Common myeloid progenitor, CD34-positive (primary cell): ENCODE measurements around the gene ANAPC4.

Source experiments
- CTCF ChIA-PET: fragments of 350-600 bp; sonication (Branson Sonifier 250); formaldehyde crosslinking; loops from one replicate; lab custom pipeline; 2021; ENCODE audit warnings: antibody characterized with exemption; lab: Charles Lee
- POLR2A ChIA-PET: fragments of 350-600 bp; sonication (Branson Sonifier 250); formaldehyde crosslinking; loops from one replicate; lab custom pipeline; 2021; ENCODE audit warnings: antibody characterized with exemption; lab: Charles Lee
- DNase-seq, 3 donors: peaks; one replicate each; pipeline versions ENCODE4 v3.0.0 to v3.0.0-alpha.2; 2013
- H3K27ac ChIP-seq, 2 experiments: 1 replicate in 1 of 2; 2 replicates in 1 of 2; pipeline ENCODE4 v1.7.0; 2013; ENCODE audit warnings: inconsistent platforms in 2 of 2, low read length in 2 of 2, mild to moderate bottlenecking in 2 of 2, low read depth in 1 of 2, moderate library complexity in 1 of 2; ENCODE audit not compliant: severe bottlenecking in 2 of 2, insufficient read depth in 1 of 2, poor library complexity in 1 of 2
- H3K27me3 ChIP-seq, 5 experiments: replicated peaks in 2 of 5; 1 replicate in 3 of 5; 2 replicates in 2 of 5; pipeline versions ENCODE4 v1.6.1 to v1.7.0; 2013; ENCODE audit warnings: low read length in 4 of 5, mild to moderate bottlenecking in 2 of 5, moderate library complexity in 2 of 5, inconsistent platforms in 1 of 5; ENCODE audit not compliant: insufficient read depth in 5 of 5, control insufficient read depth in 4 of 5
- H3K36me3 ChIP-seq, 4 experiments: 1 replicate in 2 of 4; 2 replicates in 2 of 4; pipeline versions ENCODE4 v1.6.1 to v1.7.0; 2013; ENCODE audit warnings: low read length in 3 of 4, control low read depth in 1 of 4, mild to moderate bottlenecking in 1 of 4; ENCODE audit not compliant: control insufficient read depth in 4 of 4, insufficient read depth in 4 of 4
- H3K4me1 ChIP-seq, 4 experiments: 1 replicate in 3 of 4; 2 replicates in 1 of 4; pipeline versions ENCODE4 v1.6.1 to v1.7.1; 2013; ENCODE audit warnings: low read length in 3 of 4, mild to moderate bottlenecking in 3 of 4, control low read depth in 1 of 4, inconsistent platforms in 1 of 4, moderate library complexity in 1 of 4; ENCODE audit not compliant: control insufficient read depth in 4 of 4, insufficient read depth in 4 of 4; ENCODE audit errors: control extremely low read depth in 1 of 4
- H3K4me3 ChIP-seq, 7 experiments: 1 replicate in 4 of 7; 2 replicates in 3 of 7; pipeline versions ENCODE4 v1.5.1 to v1.7.0; 2013; ENCODE audit warnings: mild to moderate bottlenecking in 7 of 7, low read length in 6 of 7, moderate library complexity in 6 of 7, inconsistent platforms in 2 of 7, low read depth in 2 of 7, control low read depth in 1 of 7; ENCODE audit not compliant: insufficient read depth in 4 of 7, control insufficient read depth in 1 of 7; ENCODE audit errors: extremely low read depth in 1 of 7
- H3K9me3 ChIP-seq, 5 experiments: 1 replicate in 4 of 5; 2 replicates in 1 of 5; pipeline versions ENCODE4 v1.6.1 to v1.7.1; 2013; ENCODE audit warnings: low read length in 4 of 5, mild to moderate bottlenecking in 2 of 5, inconsistent platforms in 1 of 5, low read depth in 1 of 5, moderate library complexity in 1 of 5; ENCODE audit not compliant: control insufficient read depth in 4 of 5, insufficient read depth in 2 of 5; ENCODE audit errors: control extremely low read depth in 1 of 5
- WGBS: methylation state at CpG from one replicate; pipeline ENCODE4 v1.1.5; 2013; ENCODE audit not compliant: insufficient coverage; 5-methylcytosine and 5-hydroxymethylcytosine counted together

The ANAPC4 gene

DNA sequence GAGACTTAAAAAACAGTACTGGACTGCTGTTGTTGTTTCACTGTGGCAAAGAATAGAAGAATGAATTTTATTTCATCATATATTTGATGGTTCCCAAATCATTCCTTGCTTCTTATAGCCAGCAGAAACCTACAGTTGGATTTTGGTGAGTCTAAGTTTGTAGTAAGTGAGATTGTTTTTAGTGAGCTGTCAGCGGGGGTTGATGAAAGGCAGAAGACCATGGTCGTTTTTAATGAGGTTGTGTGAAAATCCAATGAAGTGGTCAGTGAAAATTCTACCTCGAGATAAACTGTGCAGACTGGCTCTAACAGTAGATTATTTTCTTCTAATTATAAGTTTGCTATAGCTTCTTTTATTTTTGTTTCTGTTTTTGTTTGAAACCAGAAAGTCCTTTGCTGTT is 36.2 kb downstream of the ANAPC4 start:
- ChIA-PET CTCF (interaction anchor here (1.0 kb wide), 1 partner anchor 37 kb away, joined by 3 read pairs; no protein-coding TSS in a partner anchor), POLR2A (no interaction called here)
- Histone ChIP-seq H3K27ac (no peak overlapping the region), H3K4me1 (no peaks in the 10 kb centered on the region), H3K4me3 (no peak overlapping the region), H3K27me3 (no peaks in the 10 kb centered on the region), H3K36me3 (peaks cover 15 to 81% (median 44%) of the 10 kb centered on the region in 4 experiments), H3K9me3 (no peaks in the 10 kb centered on the region)
- WGBS: 92% methylated on average over 2 of the region's 3 CpGs
- no peak for DNase-seq

DNA sequence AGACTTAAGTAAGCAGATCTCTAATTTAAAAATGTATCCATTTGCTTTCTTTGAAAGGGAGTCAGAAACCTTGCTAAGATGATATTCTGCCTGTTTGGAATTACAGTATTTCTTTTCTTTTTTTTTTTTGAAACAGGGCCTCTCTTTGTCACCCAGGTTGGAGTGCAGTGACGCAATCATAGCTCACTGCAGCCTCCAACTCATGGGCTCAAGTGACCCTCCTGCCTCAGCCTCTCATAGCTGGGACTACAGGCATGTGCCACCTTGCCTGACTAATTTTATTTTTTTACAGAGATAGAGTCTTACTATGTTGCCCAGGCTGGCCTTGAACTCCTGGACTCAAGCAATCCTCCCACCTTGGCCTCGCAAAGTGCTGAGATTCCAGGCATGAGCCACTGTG is 40.0 kb downstream of the ANAPC4 start:
- ChIA-PET POLR2A (interaction anchor here (0.7 kb wide), 1 partner anchor 105 kb away, joined by 3 read pairs; the partner anchor contains the start of gene ZCCHC4), CTCF (no interaction called here)
- H3K27ac ChIP-seq: no peak overlapping the region
- H3K27me3 ChIP-seq: no peaks in the 10 kb centered on the region
- 100% methylated on average over 1 of the region's 2 CpGs for WGBS
- no peak overlapping the region for H3K4me3 ChIP-seq
- H3K4me1 ChIP-seq: peaks cover 0 to 6% (median 0%) of the 10 kb centered on the region in 4 experiments
- H3K9me3 ChIP-seq: no peaks in the 10 kb centered on the region
- H3K36me3 ChIP-seq: peaks cover 5 to 52% (median 26%) of the 10 kb centered on the region in 4 experiments
- no peak for DNase-seq

GRCh38 chr4:25420931-25421330 is 43.9 kb downstream of the ANAPC4 start:
- no CpG with 5 or more reads among the region's 1 CpG for WGBS
- no peak for DNase-seq

GRCh38 chr4:25421816-25422525 is 44.9 kb downstream of the ANAPC4 start:
- POLR2A ChIA-PET: interaction anchor here (0.6 kb wide), 1 partner anchor 1379 kb away, joined by 3 read pairs; no protein-coding TSS in a partner anchor
- DNase-seq: peak in 2 of 3 donors; percentile 56 to 67
- Histone ChIP-seq H3K36me3 (peaks cover 0 to 19% (median 7%) of the 10 kb centered on the region in 4 experiments), H3K27ac (peak overlapping the region in 1 of 2 experiments; percentile 2), H3K4me1 (peaks cover 0 to 10% (median 2%) of the 10 kb centered on the region in 4 experiments), H3K9me3 (no peaks in the 10 kb centered on the region), H3K4me3 (no peak overlapping the region), H3K27me3 (no peaks in the 10 kb centered on the region)
- 24% methylated on average over 3 of the region's 5 CpGs for WGBS
- CTCF ChIA-PET: interaction anchor here (0.7 kb wide), 1 partner anchor 245 kb away, joined by 3 read pairs; no protein-coding TSS in a partner anchor

More at GRCh38 chr4:25420931-25421330, 43.9 kb downstream of the ANAPC4 start:
- Histone ChIP-seq H3K4me1 (peaks cover 0 to 10% (median 2%) of the 10 kb centered on the region in 4 experiments), H3K36me3 (peaks cover 0 to 23% (median 7%) of the 10 kb centered on the region in 4 experiments), H3K27me3 (no peaks in the 10 kb centered on the region), H3K9me3 (no peaks in the 10 kb centered on the region), H3K4me3 (no peak overlapping the region), H3K27ac (no peak overlapping the region)
- ChIA-PET POLR2A (no interaction called here), CTCF (no interaction called here)

GRCh38 chr4:25423548-25423947 is 46.5 kb downstream of the ANAPC4 start:
- H3K27ac ChIP-seq: no peak overlapping the region
- POLR2A ChIA-PET: no interaction called here
- WGBS: 100% methylated on average over 1 of the region's 1 CpG
- H3K4me1 ChIP-seq: peaks cover 0 to 10% (median 2%) of the 10 kb centered on the region in 4 experiments
- no peak for DNase-seq
- no peak overlapping the region for H3K4me3 ChIP-seq
- no peaks in the 10 kb centered on the region for H3K9me3 ChIP-seq
- no peaks in the 10 kb centered on the region for H3K27me3 ChIP-seq
- H3K36me3 ChIP-seq: peaks cover 0 to 5% (median 0%) of the 10 kb centered on the region in 4 experiments
- CTCF ChIA-PET: no interaction called here

GRCh38 chr4:25424539-25425228 is 47.6 kb downstream of the ANAPC4 start:
- POLR2A ChIA-PET: no interaction called here
- WGBS: 95% methylated on average over 7 of the region's 9 CpGs
- H3K4me3 ChIP-seq: no peak overlapping the region

More at GRCh38 chr4:25424539-25425228, 47.6 kb downstream of the ANAPC4 start:
- Histone ChIP-seq H3K27me3 (no peaks in the 10 kb centered on the region), H3K36me3 (no peaks in the 10 kb centered on the region), H3K27ac (no peak overlapping the region), H3K4me1 (peaks cover 0 to 10% (median 2%) of the 10 kb centered on the region in 4 experiments), H3K9me3 (no peaks in the 10 kb centered on the region)
- DNase-seq: no peak
- CTCF ChIA-PET: interaction anchor here (0.8 kb wide), 1 partner anchor 17 kb away, joined by 3 read pairs; no protein-coding TSS in a partner anchor
